Gastrocnemius medialis (tissue), 4 donors: ENCODE results near the gene BDKRB2. TPM values are rescaled to one million over a fixed set of nuclear protein-coding genes. Genes with fewer than 3 reads are reported as not detected.
A peak's percentile ranks its signal among the peaks of the same experiment; 100 is the strongest.

ENCODE experiments used
- ATAC-seq, 2 donors: fragments of 150-250 bp; one replicate each; pipeline ENCODE4 v1.9.1; 2016
- DNase-seq, 2 donors: peaks; one replicate each; pipeline ENCODE4 v3.0.0-alpha.2; 2019
- H3K27ac ChIP-seq, 4 donors: fragments of 200-600 bp; sonication (generic); 1 replicate in 1 of 4; 2 replicates in 3 of 4; pipeline ENCODE4 v1.5.1; 2016 to 2018; ENCODE audit warnings: mild to moderate bottlenecking in 2 of 4, moderate library complexity in 1 of 4
- H3K27me3 ChIP-seq, 3 donors: fragments of 200-600 bp; sonication (generic) in 2 of 3; 1 replicate in 1 of 3; 2 replicates in 2 of 3; pipeline versions ENCODE4 v1.5.1 to v1.6.0; 2016 to 2019; ENCODE audit warnings: mild to moderate bottlenecking in 1 of 3, moderate library complexity in 1 of 3
- H3K36me3 ChIP-seq, 2 donors: fragments of 200-600 bp; sonication (generic) in 1 of 2; one replicate each; pipeline ENCODE4 v1.5.1; 2017 to 2018
- H3K4me1 ChIP-seq, 2 donors: fragments of 200-600 bp; sonication (generic) in 1 of 2; one replicate each; pipeline ENCODE4 v1.5.1; 2016 to 2017; ENCODE audit warnings: mild to moderate bottlenecking in 2 of 2
- H3K4me3 ChIP-seq, 4 donors: fragments of 200-600 bp; sonication (generic) in 3 of 4; 1 replicate in 1 of 4; 2 replicates in 3 of 4; pipeline ENCODE4 v1.5.1; 2016 to 2019; ENCODE audit warnings: mild to moderate bottlenecking in 2 of 4
- H3K9me3 ChIP-seq, 3 donors: fragments of 200-600 bp; sonication (generic) in 2 of 3; 1 replicate in 1 of 3; 2 replicates in 2 of 3; pipeline ENCODE4 v1.5.1; 2016 to 2019
- POLR2A ChIP-seq, 2 donors: fragments of 450-650 bp; IDR thresholded peaks; one replicate each; pipeline ENCODE4 v1.6.1; 2017; ENCODE audit warnings: antibody characterized with exemption in 2 of 2, mild to moderate bottlenecking in 2 of 2, moderate library complexity in 2 of 2
- in situ Hi-C, 4 donors: fragments of 200-750 bp; cut with MboI; loops; one replicate each; pipeline versions ENCODE4 v1.15.0 to v1.8.0; 2017; ENCODE audit warnings: low sequenced_read_pairs in 4 of 4
- intact Hi-C: fragments of 100-400 bp; cut with DNase I; formaldehyde crosslinking; loops from one replicate; pipeline ENCODE4 v1.15.1; 2023; ENCODE audit warnings: low total_unique reads
- total RNA-seq, 4 donors: library from RNA; depleted of rRNA; stranded (reverse); fragments of >200 nt; gene quantifications; one replicate each; pipeline versions ENCODE4 v1.1.0 to v1.2.3, GENCODE V29; 2016
- TF ChIP-seq, protein P1 (sequence below), 5 experiments: fragments of 450-650 bp in 3 of 5; fragments of 200-600 bp in 2 of 5; sonication (generic) in 2 of 5; IDR thresholded peaks in 4 of 5; conservative IDR thresholded peaks in 1 of 5; 1 replicate in 4 of 5; 2 replicates in 1 of 5; pipeline ENCODE4 v1.5.1; 2016 to 2019; ENCODE audit warnings: antibody characterized with exemption in 5 of 5, mild to moderate bottlenecking in 3 of 5, moderate library complexity in 3 of 5

The BDKRB2 gene
- total RNA-seq, result 1 to 10 TPM in 2 of 4 donors, under 1 TPM in 2; 0.10 to 1.3 (median 0.89) TPM

DNA sequence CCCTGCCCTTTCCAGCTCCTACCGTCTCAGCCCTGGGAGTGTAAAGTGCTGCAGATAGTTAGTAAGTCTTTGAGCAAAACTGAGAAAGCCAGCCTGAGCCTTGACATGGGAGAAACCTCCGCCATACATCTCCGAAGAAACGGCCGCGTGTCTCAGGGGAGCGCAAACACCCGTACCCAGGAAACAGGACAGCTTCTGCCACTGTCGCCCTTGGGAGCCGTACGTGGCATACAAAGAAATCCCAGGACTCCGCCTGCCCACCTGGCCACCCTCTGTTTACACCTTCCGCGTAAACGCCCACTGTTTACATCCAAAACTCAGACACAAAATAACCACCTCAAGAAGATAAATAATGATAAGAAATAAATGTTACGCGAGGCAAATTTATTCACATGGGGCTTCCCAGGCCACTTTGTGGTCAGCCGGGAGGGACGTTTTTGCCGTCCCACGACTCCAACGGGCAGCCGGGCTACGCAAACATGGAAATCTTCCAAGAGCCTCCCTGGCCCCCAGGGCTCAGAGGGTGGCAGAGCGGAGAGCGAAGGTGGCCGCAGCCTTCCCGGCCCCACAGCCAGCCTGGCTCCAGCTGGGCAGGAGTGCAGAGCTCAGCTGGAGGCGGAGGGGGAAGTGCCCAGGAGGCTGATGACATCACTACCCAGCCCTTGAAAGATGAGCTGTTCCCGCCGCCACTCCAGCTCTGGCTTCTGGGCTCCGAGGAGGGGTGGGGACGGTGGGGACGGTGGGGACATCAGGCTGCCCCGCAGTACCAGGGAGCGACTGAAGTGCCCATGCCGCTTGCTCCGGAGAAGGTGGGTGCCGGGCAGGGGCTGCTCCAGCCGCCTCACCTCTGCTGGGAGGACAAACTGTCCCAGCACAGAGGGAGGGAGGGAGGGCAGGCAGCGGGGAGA lies at the start of gene BDKRB2:
Gene BDKRB2, plus strand, starts transcription at position 689 of the 908 bp plus-strand sequence. CDS start 32,269 bp downstream, outside the sequence.
- Histone ChIP-seq H3K9me3 (no peaks in the 10 kb centered on the region), H3K4me1 (peaks cover 7 to 10% of the 10 kb centered on the region in 2 donors), H3K36me3 (no peaks in the 10 kb centered on the region), H3K27ac (peak within 1 kb of the TSS in 3 of 4 donors; percentile 1 to 29 (median 14)), H3K4me3 (peak within 1 kb of the TSS; percentile 31 to 50 (median 38)), H3K27me3 (peaks cover 0 to 8% (median 5%) of the 10 kb centered on the region in 3 donors)
- in situ Hi-C loops (no loop called here), intact Hi-C loops (no loop called here)
- ATAC-seq (peak; percentile 76 to 95), DNase-seq (peak; percentile 39 to 60)
- TF ChIP-seq POLR2A (IDR thresholded peaks at IDR 0.05), result peak; percentile 17 to 35
- TF ChIP-seq, protein P1, sequence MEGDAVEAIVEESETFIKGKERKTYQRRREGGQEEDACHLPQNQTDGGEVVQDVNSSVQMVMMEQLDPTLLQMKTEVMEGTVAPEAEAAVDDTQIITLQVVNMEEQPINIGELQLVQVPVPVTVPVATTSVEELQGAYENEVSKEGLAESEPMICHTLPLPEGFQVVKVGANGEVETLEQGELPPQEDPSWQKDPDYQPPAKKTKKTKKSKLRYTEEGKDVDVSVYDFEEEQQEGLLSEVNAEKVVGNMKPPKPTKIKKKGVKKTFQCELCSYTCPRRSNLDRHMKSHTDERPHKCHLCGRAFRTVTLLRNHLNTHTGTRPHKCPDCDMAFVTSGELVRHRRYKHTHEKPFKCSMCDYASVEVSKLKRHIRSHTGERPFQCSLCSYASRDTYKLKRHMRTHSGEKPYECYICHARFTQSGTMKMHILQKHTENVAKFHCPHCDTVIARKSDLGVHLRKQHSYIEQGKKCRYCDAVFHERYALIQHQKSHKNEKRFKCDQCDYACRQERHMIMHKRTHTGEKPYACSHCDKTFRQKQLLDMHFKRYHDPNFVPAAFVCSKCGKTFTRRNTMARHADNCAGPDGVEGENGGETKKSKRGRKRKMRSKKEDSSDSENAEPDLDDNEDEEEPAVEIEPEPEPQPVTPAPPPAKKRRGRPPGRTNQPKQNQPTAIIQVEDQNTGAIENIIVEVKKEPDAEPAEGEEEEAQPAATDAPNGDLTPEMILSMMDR (IDR thresholded peaks at IDR 0.05 in 4 of 5, conservative IDR thresholded peaks at IDR 0.05 in 1 of 5), result no peak

DNA sequence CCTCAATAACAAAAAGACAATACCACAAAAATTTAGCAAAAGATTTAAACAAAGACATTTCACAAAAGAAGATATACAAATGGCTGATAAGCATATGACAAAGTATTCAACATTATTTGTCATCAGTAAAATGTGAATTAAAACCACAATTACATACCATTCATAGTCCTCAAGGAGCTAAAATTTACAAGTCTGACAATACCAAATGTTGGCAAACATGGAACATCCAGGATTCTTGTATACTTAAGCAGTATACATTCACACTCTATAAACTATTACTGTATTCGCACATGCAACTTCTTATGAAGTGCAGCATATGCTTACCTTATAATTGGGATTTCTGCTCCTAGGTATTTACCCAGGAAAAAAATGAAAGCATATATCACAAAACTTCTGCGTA lies 49.7 kb upstream of the BDKRB2 start:
- DNase-seq (no peak), ATAC-seq (no peak)
- no peak for TF ChIP-seq POLR2A (IDR thresholded peaks at IDR 0.05)
- TF ChIP-seq, protein P1 (IDR thresholded peaks at IDR 0.05 in 4 of 5, conservative IDR thresholded peaks at IDR 0.05 in 1 of 5), result no peak
- intact Hi-C loops (no loop called here), in situ Hi-C loops (no loop called here)
- Histone ChIP-seq H3K36me3 (no peaks in the 10 kb centered on the region), H3K27ac (no peak overlapping the region), H3K9me3 (no peaks in the 10 kb centered on the region), H3K4me3 (no peak overlapping the region), H3K4me1 (no peaks in the 10 kb centered on the region), H3K27me3 (no peaks in the 10 kb centered on the region)

DNA sequence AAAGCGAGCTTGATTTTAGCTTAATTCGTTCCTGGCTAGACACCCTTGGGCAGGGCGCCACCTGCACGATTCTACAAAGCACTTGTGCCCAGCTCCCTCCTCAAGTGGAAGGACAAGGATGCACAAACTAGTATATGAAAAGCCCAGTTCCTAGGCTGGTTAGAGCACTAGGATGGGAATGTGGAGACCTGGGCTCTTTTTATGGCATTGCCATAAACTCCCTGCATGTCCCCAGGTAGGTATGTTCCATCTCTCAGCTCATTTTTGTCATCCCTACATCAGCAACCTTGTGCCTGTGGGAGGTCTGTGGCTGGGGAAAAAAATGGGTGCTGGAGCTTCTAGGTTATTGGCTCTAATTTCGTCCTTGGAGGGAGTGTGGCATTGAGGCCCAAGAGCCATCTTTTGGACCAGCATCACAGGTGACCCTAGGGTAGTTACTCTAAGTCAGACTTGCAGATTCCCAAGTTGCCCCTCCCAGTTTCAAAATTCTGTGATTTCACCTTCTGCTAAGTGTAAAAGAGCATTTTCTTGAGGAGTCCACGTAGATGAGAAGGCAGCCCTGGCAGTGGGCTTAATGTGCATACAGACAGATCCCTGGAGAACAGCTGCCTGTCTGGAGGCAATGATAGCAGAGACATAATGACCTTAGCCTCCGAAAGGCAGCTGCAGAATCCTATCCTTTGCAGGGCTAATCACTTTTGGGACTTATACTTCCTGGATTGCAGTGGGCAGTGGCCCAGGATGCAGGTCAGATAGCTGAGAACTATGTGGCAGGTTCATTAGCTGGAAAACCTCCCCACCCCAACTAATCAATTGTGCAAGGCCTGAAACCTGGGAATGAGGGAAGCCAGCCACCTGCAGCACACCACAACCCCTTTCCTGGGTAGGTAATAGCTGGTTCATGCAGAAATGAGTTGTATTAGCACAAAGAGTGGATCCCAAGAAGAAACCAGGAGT lies 47.6 kb upstream of the BDKRB2 start:
- no peak for ATAC-seq
- DNase-seq, result no peak
- Histone ChIP-seq H3K27me3 (no peaks in the 10 kb centered on the region), H3K9me3 (no peaks in the 10 kb centered on the region), H3K36me3 (no peaks in the 10 kb centered on the region), H3K4me3 (no peak overlapping the region), H3K4me1 (no peaks in the 10 kb centered on the region), H3K27ac (no peak overlapping the region)
- no peak for TF ChIP-seq POLR2A (IDR thresholded peaks at IDR 0.05)
- TF ChIP-seq, protein P1 (IDR thresholded peaks at IDR 0.05 in 4 of 5, conservative IDR thresholded peaks at IDR 0.05 in 1 of 5), result no peak
- in situ Hi-C loops, result no loop called here
- intact Hi-C loops, result no loop called here

DNA sequence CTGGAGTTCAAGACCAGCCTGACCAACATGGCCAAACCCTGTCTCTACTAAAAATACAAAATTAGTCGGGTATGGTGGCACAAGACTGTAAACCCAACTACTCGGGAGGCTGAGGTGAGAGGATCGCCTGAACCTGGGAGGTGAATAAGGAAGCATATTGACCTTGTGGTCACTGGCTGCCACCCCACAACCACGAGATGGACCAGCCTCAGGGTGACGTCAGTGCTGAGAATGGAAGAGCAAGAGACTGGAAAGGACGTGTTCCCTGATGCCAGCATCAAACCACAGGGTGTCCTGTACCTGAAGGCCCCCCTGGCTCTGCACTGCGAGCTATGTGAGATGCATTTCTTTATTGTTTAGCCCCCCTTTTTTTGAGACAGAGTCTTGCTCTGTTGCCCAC lies 45.9 kb upstream of the BDKRB2 start:
- no peak for TF ChIP-seq POLR2A (IDR thresholded peaks at IDR 0.05)
- TF ChIP-seq, protein P1 (IDR thresholded peaks at IDR 0.05 in 4 of 5, conservative IDR thresholded peaks at IDR 0.05 in 1 of 5), result no peak
- DNase-seq (no peak), ATAC-seq (no peak)

More for the DNA sequence above, 45.9 kb upstream of the BDKRB2 start:
- Histone ChIP-seq H3K4me1 (no peaks in the 10 kb centered on the region), H3K27me3 (no peaks in the 10 kb centered on the region), H3K4me3 (no peak overlapping the region), H3K27ac (no peak overlapping the region), H3K9me3 (no peaks in the 10 kb centered on the region), H3K36me3 (no peaks in the 10 kb centered on the region)
- intact Hi-C loops (no loop called here), in situ Hi-C loops (no loop called here)
